Measurements from ENCODE around the gene SLC25A26. TPM values are rescaled to one million over a fixed set of nuclear protein-coding genes. Genes with fewer than 3 reads are reported as not detected.

Gene SLC25A26
- total and polyA plus RNA-seq, 7 donors, result 17.8 to 42.8 (median 22.4) TPM

DNA sequence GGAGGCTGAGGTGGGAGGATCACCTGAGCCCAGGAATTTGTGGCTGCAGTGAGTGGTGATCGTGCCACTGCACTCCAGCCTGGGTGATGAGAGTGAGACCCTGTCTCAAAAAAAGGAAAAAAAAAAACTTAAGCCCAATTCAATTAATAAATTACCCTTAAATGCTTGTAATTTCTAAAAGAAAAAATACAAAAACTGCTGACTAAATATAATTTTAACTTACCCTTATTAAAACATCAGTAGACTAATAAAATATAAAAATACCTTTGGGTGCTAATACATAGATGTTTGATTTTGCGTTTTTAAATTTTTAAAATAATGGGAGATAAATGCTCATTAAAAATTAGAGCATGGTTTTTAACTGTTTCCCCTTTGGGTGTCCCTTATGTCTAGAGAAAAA is 17.5 kb upstream of the SLC25A26 start:
- no peak overlapping the region for H3K4me3 ChIP-seq
- no peaks in the 10 kb centered on the region for H3K4me1 ChIP-seq
- TF ChIP-seq EP300 (IDR thresholded peaks at IDR 0.05), result no peak
- TF ChIP-seq, protein P1, sequence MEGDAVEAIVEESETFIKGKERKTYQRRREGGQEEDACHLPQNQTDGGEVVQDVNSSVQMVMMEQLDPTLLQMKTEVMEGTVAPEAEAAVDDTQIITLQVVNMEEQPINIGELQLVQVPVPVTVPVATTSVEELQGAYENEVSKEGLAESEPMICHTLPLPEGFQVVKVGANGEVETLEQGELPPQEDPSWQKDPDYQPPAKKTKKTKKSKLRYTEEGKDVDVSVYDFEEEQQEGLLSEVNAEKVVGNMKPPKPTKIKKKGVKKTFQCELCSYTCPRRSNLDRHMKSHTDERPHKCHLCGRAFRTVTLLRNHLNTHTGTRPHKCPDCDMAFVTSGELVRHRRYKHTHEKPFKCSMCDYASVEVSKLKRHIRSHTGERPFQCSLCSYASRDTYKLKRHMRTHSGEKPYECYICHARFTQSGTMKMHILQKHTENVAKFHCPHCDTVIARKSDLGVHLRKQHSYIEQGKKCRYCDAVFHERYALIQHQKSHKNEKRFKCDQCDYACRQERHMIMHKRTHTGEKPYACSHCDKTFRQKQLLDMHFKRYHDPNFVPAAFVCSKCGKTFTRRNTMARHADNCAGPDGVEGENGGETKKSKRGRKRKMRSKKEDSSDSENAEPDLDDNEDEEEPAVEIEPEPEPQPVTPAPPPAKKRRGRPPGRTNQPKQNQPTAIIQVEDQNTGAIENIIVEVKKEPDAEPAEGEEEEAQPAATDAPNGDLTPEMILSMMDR (IDR thresholded peaks at IDR 0.05), result no peak
- TF ChIP-seq POLR2AphosphoS5 (IDR thresholded peaks at IDR 0.05), result no peak
- no peak for TF ChIP-seq POLR2A (IDR thresholded peaks at IDR 0.05)
- no peak overlapping the region for H3K27ac ChIP-seq
- H3K27me3 ChIP-seq, result no peaks in the 10 kb centered on the region
- 88 to 91% methylated on average over 2 of the region's 2 CpGs for WGBS, 2 donors
- intact Hi-C loops (cut with DNase I), result no loop called here
- no peak for DNase-seq
- H3K36me3 ChIP-seq, result no peaks in the 10 kb centered on the region
- no peaks in the 10 kb centered on the region for H3K9me3 ChIP-seq

DNA sequence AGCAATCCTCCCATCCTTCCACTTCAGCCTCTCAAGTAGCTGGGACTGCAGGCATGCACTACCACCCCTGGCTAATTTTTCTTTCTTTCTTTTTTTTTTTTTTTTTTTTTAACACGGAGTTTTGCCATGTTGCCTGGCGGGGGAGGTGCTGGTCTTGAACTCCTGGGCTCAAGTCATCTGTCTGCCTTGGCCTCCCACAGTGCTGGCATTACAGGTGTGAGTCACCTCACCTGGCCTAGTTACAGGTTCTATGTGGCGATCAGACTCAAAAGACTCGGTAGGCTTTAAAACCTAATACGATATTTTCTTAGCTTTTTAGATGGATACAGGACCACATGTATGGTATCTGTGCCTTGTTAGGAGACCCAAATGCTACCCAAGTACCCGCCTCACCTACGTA is 14.0 kb upstream of the SLC25A26 start:
- no peaks in the 10 kb centered on the region for H3K4me1 ChIP-seq
- TF ChIP-seq POLR2AphosphoS5 (IDR thresholded peaks at IDR 0.05), result no peak
- no peak overlapping the region for H3K27ac ChIP-seq
- no peaks in the 10 kb centered on the region for H3K27me3 ChIP-seq
- intact Hi-C loops (cut with DNase I), result no loop called here
- no peak overlapping the region for H3K4me3 ChIP-seq
- WGBS, 2 donors, result 90 to 93% methylated on average over 7 of the region's 7 CpGs
- no peaks in the 10 kb centered on the region for H3K9me3 ChIP-seq
- no peak for DNase-seq
- no peaks in the 10 kb centered on the region for H3K36me3 ChIP-seq

DNA sequence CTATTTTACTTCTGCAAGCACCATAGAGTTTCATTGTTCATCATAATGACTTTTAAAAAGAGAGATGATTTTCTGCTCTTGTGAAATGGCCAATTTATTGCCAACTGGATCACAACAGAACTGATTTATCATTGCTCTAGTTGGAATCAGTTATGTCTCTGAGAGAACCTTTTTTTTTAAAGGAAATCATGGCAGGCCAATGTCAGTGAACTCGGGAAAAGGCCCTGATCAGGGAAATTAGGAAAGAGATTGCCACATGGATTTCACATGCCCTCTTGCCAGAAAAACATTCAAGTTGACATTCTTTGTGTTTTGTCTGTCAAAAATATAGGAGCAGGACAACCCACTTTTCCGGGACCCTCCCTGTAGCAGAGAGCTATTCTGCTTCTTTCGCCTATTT is 12.6 kb upstream of the SLC25A26 start:
- TF ChIP-seq POLR2A (IDR thresholded peaks at IDR 0.05), result no peak
- TF ChIP-seq POLR2AphosphoS5 (IDR thresholded peaks at IDR 0.05), result no peak
- TF ChIP-seq, protein P1 (IDR thresholded peaks at IDR 0.05), result no peak
- TF ChIP-seq EP300 (IDR thresholded peaks at IDR 0.05), result no peak
- no peak for DNase-seq
- WGBS, 2 donors, result 91 to 96% methylated on average over 3 of the region's 3 CpGs
- Histone ChIP-seq H3K4me3 (no peak overlapping the region), H3K27me3 (no peaks in the 10 kb centered on the region), H3K4me1 (no peaks in the 10 kb centered on the region), H3K36me3 (no peaks in the 10 kb centered on the region), H3K27ac (no peak overlapping the region), H3K9me3 (no peaks in the 10 kb centered on the region)
- intact Hi-C loops (cut with DNase I), result no loop called here

DNA sequence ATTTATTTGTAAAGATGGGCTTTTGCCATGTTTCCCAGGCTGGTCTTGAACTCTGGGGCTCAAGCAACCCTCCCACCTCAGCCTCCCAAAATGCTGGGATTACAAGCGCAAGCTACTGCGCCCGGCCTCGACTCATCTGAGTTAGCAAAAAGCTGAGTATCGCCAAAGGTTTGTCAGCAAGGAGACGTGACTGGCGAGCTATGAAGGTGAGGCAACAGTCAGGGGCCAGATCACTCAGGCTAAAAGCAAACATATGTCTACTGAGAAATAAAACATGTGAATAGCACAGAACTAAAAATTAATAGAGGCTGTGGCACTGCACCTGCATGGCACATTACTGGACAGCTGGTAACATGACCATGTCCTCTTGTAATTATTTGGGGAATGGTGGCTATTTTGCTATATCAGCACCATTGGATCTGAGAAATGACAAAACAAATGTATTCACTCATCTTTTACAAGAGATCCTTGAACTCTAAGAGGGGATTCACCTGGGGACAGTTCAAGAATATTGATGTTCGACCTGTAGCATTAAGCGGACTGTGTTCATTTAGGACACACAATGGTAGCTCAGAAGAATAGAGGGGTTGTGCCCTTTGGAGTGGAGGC is 10.0 kb upstream of the SLC25A26 start:
- TF ChIP-seq POLR2A (IDR thresholded peaks at IDR 0.05), result no peak
- no peak for TF ChIP-seq EP300 (IDR thresholded peaks at IDR 0.05)
- TF ChIP-seq, protein P1 (IDR thresholded peaks at IDR 0.05), result no peak
- TF ChIP-seq POLR2AphosphoS5 (IDR thresholded peaks at IDR 0.05), result no peak
- no peaks in the 10 kb centered on the region for H3K36me3 ChIP-seq
- H3K9me3 ChIP-seq, result no peaks in the 10 kb centered on the region
- no peaks in the 10 kb centered on the region for H3K4me1 ChIP-seq
- 88 to 89% methylated on average over 9 of the region's 9 CpGs for WGBS, 2 donors
- H3K27ac ChIP-seq, result no peak overlapping the region
- H3K4me3 ChIP-seq, result no peak overlapping the region
- no peak for DNase-seq
- no peaks in the 10 kb centered on the region for H3K27me3 ChIP-seq
- intact Hi-C loops (cut with DNase I), result no loop called here

DNA sequence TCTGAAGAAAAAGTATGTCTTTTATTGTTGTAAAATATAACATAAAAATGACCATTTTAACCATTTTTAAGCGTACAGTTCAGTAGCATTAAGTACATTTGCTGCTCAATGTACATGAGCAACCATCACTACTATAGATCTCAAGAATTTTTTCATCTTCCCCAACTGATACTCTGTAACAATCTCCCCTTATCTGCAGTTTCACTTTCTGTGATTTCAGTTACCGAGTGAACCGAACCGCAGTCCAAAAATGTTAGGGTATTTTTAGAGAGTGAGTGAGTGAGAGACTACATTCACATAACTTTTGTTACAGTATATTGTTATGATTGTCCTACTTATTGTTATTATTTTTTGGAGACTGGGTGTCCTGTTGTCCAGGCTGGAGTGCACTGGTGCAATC is 9.0 kb upstream of the SLC25A26 start:
- WGBS, 2 donors, result 86 to 87% methylated on average over 4 of the region's 4 CpGs
- no peak for DNase-seq
- H3K4me1 ChIP-seq, result no peaks in the 10 kb centered on the region
- no peak overlapping the region for H3K27ac ChIP-seq
- H3K27me3 ChIP-seq, result no peaks in the 10 kb centered on the region
- no peaks in the 10 kb centered on the region for H3K36me3 ChIP-seq
- TF ChIP-seq POLR2A (IDR thresholded peaks at IDR 0.05), result no peak
- TF ChIP-seq EP300 (IDR thresholded peaks at IDR 0.05), result no peak
- TF ChIP-seq POLR2AphosphoS5 (IDR thresholded peaks at IDR 0.05), result no peak
- TF ChIP-seq, protein P1 (IDR thresholded peaks at IDR 0.05), result no peak
- H3K4me3 ChIP-seq, result no peak overlapping the region
- H3K9me3 ChIP-seq, result no peaks in the 10 kb centered on the region
- intact Hi-C loops (cut with DNase I), result no loop called here

Measured in sigmoid colon (tissue), 7 donors.